Liver (tissue), 9 donors: ENCODE measurements around the gene TPM4. TPM values are rescaled to one million over a fixed set of nuclear protein-coding genes. Genes with fewer than 3 reads are reported as not detected.
"Not testable (repeated sequence)": the region's sequence is repeated elsewhere in the genome, so short reads cannot be mapped to it uniquely, and the experiment has no call there.

Source experiments
- DNase-seq: peaks from one replicate; pipeline ENCODE4 v3.0.0-alpha.2; 2017; ENCODE audit warnings: low spot score
- H3K27ac ChIP-seq, 2 donors: one replicate each; pipeline ENCODE4 v1.7.0; 2013; ENCODE audit warnings: inconsistent platforms in 2 of 2, low read length in 2 of 2, control low read depth in 1 of 2, low read depth in 1 of 2, mild to moderate bottlenecking in 1 of 2
- H3K27me3 ChIP-seq, 4 donors: one replicate each; pipeline versions ENCODE4 v1.6.1 to v1.7.0; 2013; ENCODE audit warnings: low read length in 3 of 4, inconsistent platforms in 1 of 4, mild to moderate bottlenecking in 1 of 4, moderate library complexity in 1 of 4; ENCODE audit not compliant: control insufficient read depth in 4 of 4, insufficient read depth in 4 of 4
- H3K36me3 ChIP-seq, 4 donors: one replicate each; pipeline versions ENCODE4 v1.6.1 to v1.7.0; 2013; ENCODE audit warnings: low read length in 3 of 4, mild to moderate bottlenecking in 3 of 4, low read depth in 1 of 4, moderate library complexity in 1 of 4; ENCODE audit not compliant: control insufficient read depth in 4 of 4, insufficient read depth in 3 of 4
- H3K4me1 ChIP-seq, 4 donors: one replicate each; pipeline versions ENCODE4 v1.6.1 to v1.7.0; 2013; ENCODE audit warnings: low read length in 3 of 4, mild to moderate bottlenecking in 3 of 4, moderate library complexity in 1 of 4; ENCODE audit not compliant: control insufficient read depth in 4 of 4, insufficient read depth in 4 of 4
- H3K4me3 ChIP-seq, 3 donors: one replicate each; pipeline versions ENCODE4 v1.6.1 to v1.7.0; 2013; ENCODE audit warnings: low read length in 3 of 3, control low read depth in 1 of 3, low read depth in 1 of 3, mild to moderate bottlenecking in 1 of 3
- H3K9ac ChIP-seq, 2 donors: one replicate each; pipeline ENCODE4 v1.7.0; 2013; ENCODE audit warnings: low read length in 2 of 2, mild to moderate bottlenecking in 2 of 2, moderate library complexity in 2 of 2, control low read depth in 1 of 2, low read depth in 1 of 2
- H3K9me3 ChIP-seq, 4 donors: one replicate each; pipeline versions ENCODE4 v1.6.1 to v1.7.0; 2013; ENCODE audit warnings: low read length in 3 of 4; ENCODE audit not compliant: control insufficient read depth in 4 of 4
- FOXA2 ChIP-seq: IDR thresholded peaks from 2 replicates; pipeline ENCODE4 v1.6.1; 2016; ENCODE audit warnings: antibody characterized with exemption
- GABPA ChIP-seq, 2 donors: IDR thresholded peaks in 1 of 2; conservative IDR thresholded peaks in 1 of 2; 2 replicates each; pipeline ENCODE4 v1.6.1; 2016; ENCODE audit warnings: antibody characterized with exemption in 2 of 2, mild to moderate bottlenecking in 1 of 2, moderate library complexity in 1 of 2
- HNF4A ChIP-seq, 2 donors: conservative IDR thresholded peaks; 2 replicates each; pipeline ENCODE4 v1.6.1; 2016; ENCODE audit warnings: antibody characterized with exemption in 2 of 2, mild to moderate bottlenecking in 2 of 2
- HNF4G ChIP-seq: IDR thresholded peaks from 2 replicates; pipeline ENCODE4 v1.6.1; 2016; ENCODE audit warnings: antibody characterized with exemption
- NR2F2 ChIP-seq: IDR thresholded peaks from 2 replicates; pipeline ENCODE4 v1.6.1; 2016; ENCODE audit warnings: antibody characterized with exemption
- RXRA ChIP-seq, 2 donors: IDR thresholded peaks; 2 replicates each; pipeline ENCODE4 v1.6.1; 2017 to 2018; ENCODE audit warnings: antibody characterized with exemption in 2 of 2, mild to moderate bottlenecking in 1 of 2
- SP1 ChIP-seq: IDR thresholded peaks from 2 replicates; pipeline ENCODE4 v1.6.1; 2018; ENCODE audit warnings: antibody characterized with exemption, mild to moderate bottlenecking
- TAF1 ChIP-seq: conservative IDR thresholded peaks from 2 replicates; pipeline ENCODE4 v1.6.1; 2016; ENCODE audit warnings: antibody characterized with exemption, mild to moderate bottlenecking
- YY1 ChIP-seq: IDR thresholded peaks from 2 replicates; pipeline ENCODE4 v1.6.1; 2016; ENCODE audit warnings: antibody characterized with exemption, mild to moderate bottlenecking
- WGBS: extraction: QIAGEN DNeasy Blood & Tissue Kit; methylation state at CpG from one replicate; pipeline ENCODE4 v1.1.7; 2013; 5-methylcytosine and 5-hydroxymethylcytosine counted together
- polyA plus RNA-seq, 2 donors: library from polyadenylated mRNA; stranded (reverse) in 1 of 2; unstranded in 1 of 2; fragments of 200-250 nt in 1 of 2; fragments of >200 nt in 1 of 2; fragmentation: Nextera tagmentation in 1 of 2; extraction: Ambion mirVana in 1 of 2; gene quantifications; one replicate each; pipeline versions ENCODE4 v1.2.1 to v1.2.3, GENCODE V29; 2013 to 2015
- total RNA-seq, 2 donors: library from RNA; depleted of rRNA; stranded (reverse); fragments of >200 nt; gene quantifications; one replicate each; pipeline ENCODE4 v1.2.3, GENCODE V29; 2014
- TF ChIP-seq, protein P1 (sequence below): IDR thresholded peaks from 2 replicates; pipeline ENCODE4 v1.6.1; 2016; ENCODE audit warnings: antibody characterized with exemption, mild to moderate bottlenecking
- TF ChIP-seq, protein P2 (sequence below): IDR thresholded peaks from 2 replicates; pipeline ENCODE4 v1.6.1; 2016; ENCODE audit warnings: antibody characterized with exemption
- TF ChIP-seq, protein P3 (sequence below): IDR thresholded peaks from 2 replicates; pipeline ENCODE4 v1.6.1; 2016; ENCODE audit warnings: antibody characterized with exemption
- donor health status: healthy.
- donor health status: healthy.
- donor health status: healthy.
- donor health status: healthy.
- donor health status: healthy.

Gene TPM4
- total and polyA plus RNA-seq, 4 donors: 19.8 to 59.9 (median 43.4) TPM

DNA sequence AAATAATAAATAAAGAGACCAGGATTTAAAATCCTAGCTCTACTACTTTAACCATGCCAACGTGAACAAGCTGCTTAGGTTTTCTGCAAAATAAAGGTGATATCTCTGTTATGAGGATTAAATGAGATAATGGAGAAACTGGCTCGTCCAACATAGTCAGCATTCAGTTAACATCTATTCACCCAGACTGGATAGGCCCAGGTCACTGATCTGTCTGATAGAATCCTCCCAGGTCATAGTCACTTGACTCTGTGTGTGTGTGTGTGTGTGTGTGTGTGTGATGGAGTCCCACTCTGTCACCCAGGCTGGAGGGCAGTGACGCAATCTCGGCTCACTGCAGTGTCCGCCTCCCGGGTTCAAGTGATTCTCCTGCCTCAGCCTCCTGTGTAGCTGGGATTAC is 22.5 kb downstream of the TPM4 start:
- Histone ChIP-seq H3K4me3 (no peak overlapping the region), H3K36me3 (peaks cover 0 to 7% (median 0%) of the 10 kb centered on the region in 4 donors), H3K9me3 (no peaks in the 10 kb centered on the region), H3K4me1 (peaks cover 0 to 8% (median 4%) of the 10 kb centered on the region in 4 donors), H3K27ac (no peak overlapping the region), H3K9ac (no peak overlapping the region), H3K27me3 (no peaks in the 10 kb centered on the region)
- no peak for DNase-seq
- WGBS: 96% methylated on average over 6 of the region's 6 CpGs
- TF ChIP-seq RXRA (IDR thresholded peaks at IDR 0.05): no peak
- no peak for TF ChIP-seq FOXA2
- TF ChIP-seq YY1: no peak
- TF ChIP-seq, protein P1, sequence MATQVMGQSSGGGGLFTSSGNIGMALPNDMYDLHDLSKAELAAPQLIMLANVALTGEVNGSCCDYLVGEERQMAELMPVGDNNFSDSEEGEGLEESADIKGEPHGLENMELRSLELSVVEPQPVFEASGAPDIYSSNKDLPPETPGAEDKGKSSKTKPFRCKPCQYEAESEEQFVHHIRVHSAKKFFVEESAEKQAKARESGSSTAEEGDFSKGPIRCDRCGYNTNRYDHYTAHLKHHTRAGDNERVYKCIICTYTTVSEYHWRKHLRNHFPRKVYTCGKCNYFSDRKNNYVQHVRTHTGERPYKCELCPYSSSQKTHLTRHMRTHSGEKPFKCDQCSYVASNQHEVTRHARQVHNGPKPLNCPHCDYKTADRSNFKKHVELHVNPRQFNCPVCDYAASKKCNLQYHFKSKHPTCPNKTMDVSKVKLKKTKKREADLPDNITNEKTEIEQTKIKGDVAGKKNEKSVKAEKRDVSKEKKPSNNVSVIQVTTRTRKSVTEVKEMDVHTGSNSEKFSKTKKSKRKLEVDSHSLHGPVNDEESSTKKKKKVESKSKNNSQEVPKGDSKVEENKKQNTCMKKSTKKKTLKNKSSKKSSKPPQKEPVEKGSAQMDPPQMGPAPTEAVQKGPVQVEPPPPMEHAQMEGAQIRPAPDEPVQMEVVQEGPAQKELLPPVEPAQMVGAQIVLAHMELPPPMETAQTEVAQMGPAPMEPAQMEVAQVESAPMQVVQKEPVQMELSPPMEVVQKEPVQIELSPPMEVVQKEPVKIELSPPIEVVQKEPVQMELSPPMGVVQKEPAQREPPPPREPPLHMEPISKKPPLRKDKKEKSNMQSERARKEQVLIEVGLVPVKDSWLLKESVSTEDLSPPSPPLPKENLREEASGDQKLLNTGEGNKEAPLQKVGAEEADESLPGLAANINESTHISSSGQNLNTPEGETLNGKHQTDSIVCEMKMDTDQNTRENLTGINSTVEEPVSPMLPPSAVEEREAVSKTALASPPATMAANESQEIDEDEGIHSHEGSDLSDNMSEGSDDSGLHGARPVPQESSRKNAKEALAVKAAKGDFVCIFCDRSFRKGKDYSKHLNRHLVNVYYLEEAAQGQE: no peak

DNA sequence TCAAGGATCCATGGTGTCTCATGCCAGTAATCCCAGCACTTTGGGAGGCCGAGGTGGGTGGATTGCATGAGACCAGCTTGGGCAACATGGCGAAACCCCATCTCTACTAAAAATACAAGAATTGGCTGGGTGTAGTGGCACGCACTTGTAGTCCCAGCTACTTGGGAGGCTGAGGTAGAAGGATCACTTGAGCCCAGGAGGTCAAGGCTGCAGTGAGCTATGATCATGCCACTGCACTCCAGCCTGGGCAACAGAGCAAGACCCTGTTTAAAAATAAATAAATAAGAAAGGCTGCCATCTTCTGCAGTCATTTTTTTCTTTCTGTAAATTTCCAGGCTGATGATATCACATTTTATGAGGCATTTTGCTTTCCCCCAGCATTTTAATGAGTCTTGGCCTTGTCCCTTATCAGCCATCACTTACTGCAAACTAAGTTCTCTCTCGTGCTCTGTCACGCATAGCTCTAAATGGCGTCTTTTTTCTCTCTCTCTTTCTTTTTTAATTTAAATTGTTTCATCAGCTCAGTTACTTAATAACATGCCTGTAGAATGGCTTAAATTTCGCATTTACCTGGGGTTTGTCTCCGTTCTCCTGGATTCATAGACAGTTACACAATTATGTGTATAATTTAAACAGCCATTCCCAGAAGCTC is 23.1 kb downstream of the TPM4 start:
- WGBS: 87% methylated on average over 8 of the region's 8 CpGs
- not testable (repeated sequence) for DNase-seq, H3K9me3 ChIP-seq, H3K27me3 ChIP-seq, H3K27ac ChIP-seq, H3K4me1 ChIP-seq, H3K9ac ChIP-seq, H3K36me3 ChIP-seq, H3K4me3 ChIP-seq

DNA sequence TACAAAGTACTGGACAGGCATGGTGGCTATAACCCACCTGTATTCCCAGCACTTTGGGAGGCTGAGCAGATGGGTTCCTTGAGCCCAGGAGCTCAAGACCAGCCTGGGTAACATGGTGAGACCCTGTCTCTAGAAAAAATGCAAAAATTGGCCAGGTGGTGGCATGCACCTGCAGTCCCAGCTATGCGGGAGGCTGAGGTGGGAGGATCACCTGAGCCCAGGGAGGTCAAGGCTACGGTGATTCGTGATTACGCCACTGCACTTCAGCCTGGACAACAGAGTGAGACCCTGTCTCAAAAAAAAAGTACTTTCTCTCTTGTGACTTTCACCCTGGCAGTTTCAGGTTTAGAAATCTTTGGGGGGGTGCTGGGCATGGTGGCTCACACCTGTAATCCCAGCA is 24.2 kb downstream of the TPM4 start:
- no peaks in the 10 kb centered on the region for H3K9me3 ChIP-seq
- DNase-seq: no peak
- H3K27me3 ChIP-seq: no peaks in the 10 kb centered on the region
- WGBS: 86% methylated on average over 4 of the region's 4 CpGs
- H3K9ac ChIP-seq: no peak overlapping the region
- H3K4me1 ChIP-seq: peaks cover 0 to 1% (median 0%) of the 10 kb centered on the region in 4 donors
- no peak overlapping the region for H3K27ac ChIP-seq
- peaks cover 0 to 5% (median 0%) of the 10 kb centered on the region in 4 donors for H3K36me3 ChIP-seq
- TF ChIP-seq TAF1: no peak
- no peak for TF ChIP-seq SP1
- TF ChIP-seq HNF4A (conservative IDR thresholded peaks at IDR 0.05): no peak
- TF ChIP-seq, protein P1: no peak
- TF ChIP-seq, protein P2, sequence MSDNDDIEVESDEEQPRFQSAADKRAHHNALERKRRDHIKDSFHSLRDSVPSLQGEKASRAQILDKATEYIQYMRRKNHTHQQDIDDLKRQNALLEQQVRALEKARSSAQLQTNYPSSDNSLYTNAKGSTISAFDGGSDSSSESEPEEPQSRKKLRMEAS: no peak
- TF ChIP-seq, protein P3, sequence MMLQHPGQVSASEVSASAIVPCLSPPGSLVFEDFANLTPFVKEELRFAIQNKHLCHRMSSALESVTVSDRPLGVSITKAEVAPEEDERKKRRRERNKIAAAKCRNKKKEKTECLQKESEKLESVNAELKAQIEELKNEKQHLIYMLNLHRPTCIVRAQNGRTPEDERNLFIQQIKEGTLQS: no peak
- no peak for TF ChIP-seq NR2F2
- no peak for TF ChIP-seq HNF4G
- no peak for TF ChIP-seq GABPA (IDR thresholded peaks at IDR 0.05 in 1 of 2, conservative IDR thresholded peaks at IDR 0.05 in 1 of 2)
- no peak for TF ChIP-seq FOXA2
- H3K4me3 ChIP-seq: no peak overlapping the region
